Rectal smooth muscle tissue (tissue), 1 donor: ENCODE results near the gene TDP1.

Experiments used
- H3K27ac ChIP-seq: one replicate; pipeline ENCODE4 v1.7.0; 2013; ENCODE audit warnings: low read depth, low read length, inconsistent platforms
- H3K27me3 ChIP-seq: one replicate; pipeline ENCODE4 v1.7.0; 2013; ENCODE audit warnings: low read length; ENCODE audit not compliant: control insufficient read depth, insufficient read depth
- H3K36me3 ChIP-seq: one replicate; pipeline ENCODE4 v1.7.0; 2013; ENCODE audit warnings: low read length; ENCODE audit not compliant: control insufficient read depth, insufficient read depth
- H3K4me1 ChIP-seq: one replicate; pipeline ENCODE4 v1.7.0; 2013; ENCODE audit warnings: low read length; ENCODE audit not compliant: control insufficient read depth, insufficient read depth
- H3K4me3 ChIP-seq: one replicate; pipeline ENCODE4 v1.7.0; 2013; ENCODE audit warnings: low read length
- H3K9ac ChIP-seq: one replicate; pipeline ENCODE4 v1.7.0; 2013; ENCODE audit warnings: low read length

Gene TDP1

GRCh38 chr14:90042496-90043252 lies 86.9 kb downstream of the TDP1 start:
- no peak overlapping the region for H3K4me3 ChIP-seq
- H3K36me3 ChIP-seq, result no peaks in the 10 kb centered on the region
- no peaks in the 10 kb centered on the region for H3K4me1 ChIP-seq
- H3K27me3 ChIP-seq, result no peaks in the 10 kb centered on the region
- no peak overlapping the region for H3K27ac ChIP-seq
- no peak overlapping the region for H3K9ac ChIP-seq

GRCh38 chr14:90045616-90046015 lies 89.9 kb downstream of the TDP1 start:
- Histone ChIP-seq H3K9ac (no peak overlapping the region), H3K4me1 (no peaks in the 10 kb centered on the region), H3K27ac (no peak overlapping the region), H3K27me3 (no peaks in the 10 kb centered on the region), H3K36me3 (no peaks in the 10 kb centered on the region), H3K4me3 (no peak overlapping the region)

GRCh38 chr14:90049390-90049789 lies 93.7 kb downstream of the TDP1 start:
- Histone ChIP-seq H3K27ac (no peak overlapping the region), H3K4me3 (no peak overlapping the region), H3K36me3 (no peaks in the 10 kb centered on the region), H3K27me3 (peaks cover 2% of the 10 kb centered on the region), H3K9ac (no peak overlapping the region), H3K4me1 (no peaks in the 10 kb centered on the region)

GRCh38 chr14:90050271-90050670 lies 94.5 kb downstream of the TDP1 start:
- Histone ChIP-seq H3K36me3 (no peaks in the 10 kb centered on the region), H3K4me1 (no peaks in the 10 kb centered on the region), H3K27ac (no peak overlapping the region), H3K27me3 (peaks cover 2% of the 10 kb centered on the region), H3K4me3 (no peak overlapping the region), H3K9ac (no peak overlapping the region)

GRCh38 chr14:90053044-90053443 lies 97.3 kb downstream of the TDP1 start:
- Histone ChIP-seq H3K9ac (no peak overlapping the region), H3K27me3 (peaks cover 2% of the 10 kb centered on the region)

GRCh38 chr14:90054803-90055202 lies 99.1 kb downstream of the TDP1 start:
- H3K27ac ChIP-seq, result no peak overlapping the region
- no peaks in the 10 kb centered on the region for H3K4me1 ChIP-seq
- H3K4me3 ChIP-seq, result no peak overlapping the region
- no peaks in the 10 kb centered on the region for H3K36me3 ChIP-seq
- H3K27me3 ChIP-seq, result peaks cover 2% of the 10 kb centered on the region
- no peak overlapping the region for H3K9ac ChIP-seq

More at GRCh38 chr14:90053044-90053443, 97.3 kb downstream of the TDP1 start:
- Histone ChIP-seq H3K4me3 (no peak overlapping the region), H3K4me1 (no peaks in the 10 kb centered on the region), H3K36me3 (no peaks in the 10 kb centered on the region), H3K27ac (no peak overlapping the region)

GRCh38 chr14:90056826-90057225 lies 101.1 kb downstream of the TDP1 start:
- H3K36me3 ChIP-seq, result no peaks in the 10 kb centered on the region
- no peak overlapping the region for H3K4me3 ChIP-seq
- no peaks in the 10 kb centered on the region for H3K4me1 ChIP-seq
- H3K27me3 ChIP-seq, result peaks cover 6% of the 10 kb centered on the region
- no peak overlapping the region for H3K9ac ChIP-seq
- no peak overlapping the region for H3K27ac ChIP-seq

- Histone ChIP-seq H3K9ac (no peak overlapping the region), H3K27me3 (peaks cover 19% of the 10 kb centered on the region), H3K4me1 (no peaks in the 10 kb centered on the region), H3K27ac (no peak overlapping the region), H3K4me3 (no peak overlapping the region), H3K36me3 (no peaks in the 10 kb centered on the region)
Measured at GRCh38 chr14:90058876-90059458, 103.2 kb downstream of the TDP1 start.

GRCh38 chr14:90060312-90060964 lies 104.7 kb downstream of the TDP1 start:
- H3K27me3 ChIP-seq, result peaks cover 21% of the 10 kb centered on the region
- no peak overlapping the region for H3K9ac ChIP-seq
- peak overlapping the region; percentile 46 for H3K4me3 ChIP-seq
- no peaks in the 10 kb centered on the region for H3K4me1 ChIP-seq
- no peak overlapping the region for H3K27ac ChIP-seq
- H3K36me3 ChIP-seq, result no peaks in the 10 kb centered on the region

GRCh38 chr14:90060965-90061684 lies 105.4 kb downstream of the TDP1 start:
- Histone ChIP-seq H3K4me1 (no peaks in the 10 kb centered on the region), H3K4me3 (peak overlapping the region; percentile 46), H3K27ac (no peak overlapping the region), H3K36me3 (no peaks in the 10 kb centered on the region), H3K27me3 (peaks cover 21% of the 10 kb centered on the region), H3K9ac (no peak overlapping the region)

GRCh38 chr14:90061685-90062126 lies 106.0 kb downstream of the TDP1 start, which contains the start of gene KCNK13:
KCNK13 (plus strand) TSS chr14:90061994; CDS start chr14:90062206, 212 bp downstream.
- H3K27ac ChIP-seq, result no peak within 1 kb of the TSS
- H3K27me3 ChIP-seq, result peaks cover 21% of the 10 kb centered on the region
- H3K9ac ChIP-seq, result no peak within 1 kb of the TSS
- peak within 1 kb of the TSS; percentile 46 for H3K4me3 ChIP-seq
- no peaks in the 10 kb centered on the region for H3K4me1 ChIP-seq
- no peaks in the 10 kb centered on the region for H3K36me3 ChIP-seq

- Histone ChIP-seq H3K4me1 (no peaks in the 10 kb centered on the region), H3K9ac (no peak overlapping the region), H3K27ac (no peak overlapping the region), H3K36me3 (no peaks in the 10 kb centered on the region), H3K4me3 (peak overlapping the region; percentile 32), H3K27me3 (peaks cover 21% of the 10 kb centered on the region)
Measured at GRCh38 chr14:90062127-90062794, 106.5 kb downstream of the TDP1 start.
